Muscle of back (tissue), 11 donors: Measurements from ENCODE around the gene GALNT9. TPM values are rescaled to one million over a fixed set of nuclear protein-coding genes. Genes with fewer than 3 reads are reported as not detected.
"Not testable (repeated sequence)": the region's sequence is repeated elsewhere in the genome, so short reads cannot be mapped to it uniquely, and the experiment has no call there.

Experiments used
- DNase-seq, 3 donors: peaks; one replicate each; pipeline versions ENCODE4 v3.0.0 to v3.0.0-alpha.2; 2013
- polyA plus RNA-seq, 10 donors: library from polyadenylated mRNA; unstranded; fragments of 120-200 nt; gene quantifications; one replicate each; pipeline ENCODE4 v1.2.1, GENCODE V29; 2013; ENCODE audit not compliant: insufficient read length in 10 of 10

GALNT9 gene
- polyA plus RNA-seq, 10 donors = 0.84 to 2.9 (median 1.6) TPM

- DNase-seq = no peak
Measured at GRCh38 chr12:132314516-132315233, 14.7 kb downstream of the GALNT9 start.

DNA sequence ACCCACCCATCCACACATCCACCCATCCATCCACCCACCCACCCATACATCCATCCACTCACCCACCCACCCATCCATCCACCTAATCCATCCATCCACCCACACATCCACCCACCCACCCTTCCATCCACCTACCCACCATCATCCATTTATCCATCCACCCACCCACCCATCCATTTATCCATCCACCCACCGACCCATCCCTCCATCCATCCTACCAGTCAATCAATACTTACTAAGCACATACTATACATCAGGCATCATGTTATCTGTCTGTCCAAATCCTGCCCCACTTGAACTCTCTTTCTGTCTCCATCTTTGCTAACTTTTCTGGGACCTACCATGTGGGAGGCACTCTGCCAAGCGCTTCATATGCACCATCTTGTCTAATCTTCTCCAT is 15.4 kb downstream of the GALNT9 start:
- no peak for DNase-seq

DNA sequence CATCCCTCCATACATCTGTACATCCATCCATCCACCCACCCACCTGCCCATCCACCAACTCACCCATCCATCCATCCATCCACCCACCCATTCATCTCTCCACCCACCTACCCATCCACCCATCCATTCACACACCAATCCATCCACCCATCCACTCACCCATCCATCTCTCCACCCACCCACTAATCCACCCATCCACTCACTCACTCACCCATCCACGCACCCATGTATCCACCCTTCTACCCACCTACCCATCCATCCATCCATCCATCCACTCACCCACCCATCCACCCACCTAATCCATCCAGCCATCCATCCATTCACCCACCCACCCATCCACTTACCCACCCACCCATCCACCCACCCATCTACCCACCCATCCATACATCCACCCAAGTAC is 16.2 kb downstream of the GALNT9 start:
- DNase-seq = no peak

DNA sequence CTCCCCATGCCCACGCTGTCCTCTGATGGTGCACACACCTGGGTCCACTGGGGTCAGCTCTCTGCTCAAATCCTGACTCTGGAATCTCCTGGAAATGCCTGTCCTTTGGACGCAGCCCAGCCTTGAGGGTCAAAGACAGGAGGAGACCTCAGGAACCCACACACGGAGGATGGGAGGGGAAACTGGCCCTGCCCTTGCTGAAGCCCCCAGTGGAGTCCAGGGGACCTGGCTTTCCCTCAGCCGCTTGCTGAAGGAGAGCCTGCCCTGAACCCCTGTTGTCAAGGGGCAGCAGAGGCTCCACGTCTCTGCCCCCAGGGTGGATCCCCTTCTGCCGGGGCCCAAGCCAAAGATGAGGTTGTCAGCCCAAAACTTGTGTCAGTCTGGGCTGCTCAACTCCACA is 16.9 kb downstream of the GALNT9 start:
- DNase-seq = no peak

- DNase-seq = no peak
Measured at GRCh38 chr12:132311201-132311915, 18.0 kb downstream of the GALNT9 start.

GRCh38 chr12:132310181-132311040 is 19.0 kb downstream of the GALNT9 start:
- no peak for DNase-seq

DNA sequence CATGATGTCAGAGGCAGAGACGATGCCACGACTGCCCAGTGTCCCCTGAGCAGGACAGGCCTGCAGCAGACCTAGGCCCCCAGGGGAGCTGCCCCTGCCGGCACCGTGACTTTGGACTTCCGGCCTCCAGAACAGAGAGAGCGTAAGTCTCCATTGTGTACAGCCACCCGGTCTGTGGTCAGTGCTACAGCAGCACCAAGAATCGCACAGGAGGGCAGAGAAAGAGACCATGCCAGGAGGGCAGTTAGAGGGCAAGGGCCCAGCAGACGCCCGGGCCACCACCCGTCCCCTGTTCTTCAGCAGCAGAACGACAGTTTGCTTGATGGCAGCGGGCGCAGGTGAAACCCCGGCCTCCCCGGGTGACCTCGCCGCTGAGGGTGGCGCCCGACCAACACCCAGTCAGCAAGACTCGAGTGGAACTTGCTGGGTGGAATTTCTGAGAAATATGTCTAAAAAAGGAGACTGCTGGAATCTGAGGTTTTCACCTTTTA is 19.7 kb downstream of the GALNT9 start:
- DNase-seq = no peak

DNA sequence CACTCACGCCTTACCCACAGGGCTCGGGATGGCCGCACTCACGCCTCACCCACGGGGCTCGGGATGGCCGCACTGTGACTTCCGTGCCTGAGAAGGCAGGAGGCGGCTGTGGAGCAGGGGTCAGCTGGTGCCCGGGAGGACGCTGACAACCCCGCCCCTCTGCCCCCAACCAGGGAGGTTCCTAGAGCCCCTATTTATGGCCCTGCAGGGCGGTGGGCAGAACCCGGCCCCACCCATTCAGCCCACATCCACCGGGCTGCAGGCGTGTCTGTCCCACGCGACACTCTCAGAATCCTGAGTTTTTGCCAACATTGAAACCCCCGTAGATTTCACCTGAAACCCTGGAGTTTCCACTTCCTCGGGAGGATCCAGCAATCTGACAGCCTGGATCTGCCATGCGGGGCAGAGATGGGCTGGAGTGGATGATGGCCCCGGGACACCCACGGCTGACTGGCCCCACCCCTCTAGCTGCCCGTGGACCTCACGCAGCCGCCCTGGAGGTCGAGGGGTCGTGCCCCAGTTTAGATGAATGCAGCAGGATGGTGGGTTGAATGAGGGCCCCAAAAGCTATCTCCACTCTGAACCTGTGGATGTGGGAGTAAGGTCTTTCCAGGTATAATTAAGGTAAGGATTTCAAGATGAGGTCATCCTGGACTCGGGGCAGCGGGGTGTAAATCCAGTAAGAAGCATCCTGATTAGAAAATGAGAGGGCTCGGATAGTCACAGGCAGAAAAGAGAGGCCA is 20.4 kb downstream of the GALNT9 start:
- DNase-seq = no peak

DNA sequence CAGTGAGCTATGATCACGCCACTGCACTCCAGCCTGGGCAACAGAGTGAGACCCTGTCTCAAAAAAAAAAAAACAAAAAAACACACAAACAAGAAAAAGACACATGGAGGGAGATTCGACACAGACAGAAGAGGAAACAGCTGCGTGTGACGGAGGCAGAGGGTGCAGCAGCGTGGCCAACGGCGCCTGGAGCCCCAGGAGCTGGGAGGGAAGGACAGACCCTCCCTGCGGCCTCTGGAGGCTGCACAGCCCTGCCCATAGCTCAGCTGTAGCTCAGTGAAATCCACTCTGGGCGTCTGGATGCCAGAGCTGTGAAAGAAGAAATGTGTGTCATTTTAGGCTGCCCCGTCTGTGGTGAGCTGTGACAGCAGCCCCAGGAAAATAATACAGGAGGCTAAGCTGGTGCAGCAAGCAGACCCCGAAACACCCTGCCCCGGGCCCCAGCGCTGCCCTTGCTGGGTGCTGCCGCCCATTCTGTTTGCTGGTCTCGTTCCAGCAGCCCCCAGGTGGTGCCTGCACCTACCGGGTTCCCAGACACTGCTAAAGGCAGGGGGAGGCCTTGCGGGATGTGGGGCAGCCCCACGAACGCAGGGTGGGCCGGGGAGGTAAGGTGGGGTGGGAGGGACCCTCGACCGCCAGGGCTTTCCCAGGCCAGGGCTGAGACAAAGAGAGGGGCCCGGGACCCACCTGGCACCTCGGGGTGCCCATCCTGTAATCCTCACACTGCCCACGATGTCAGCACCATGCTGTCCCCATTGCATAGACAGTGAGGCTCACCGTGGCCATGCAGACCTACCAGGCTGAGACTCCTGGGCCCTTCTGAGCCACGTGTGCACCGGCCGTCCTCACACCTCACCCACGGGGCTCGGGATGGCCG is 21.2 kb downstream of the GALNT9 start:
- peak in 1 of 3 donors; percentile 23 for DNase-seq

- no peak for DNase-seq
Measured at GRCh38 chr12:132306885-132307191, 22.6 kb downstream of the GALNT9 start.

DNA sequence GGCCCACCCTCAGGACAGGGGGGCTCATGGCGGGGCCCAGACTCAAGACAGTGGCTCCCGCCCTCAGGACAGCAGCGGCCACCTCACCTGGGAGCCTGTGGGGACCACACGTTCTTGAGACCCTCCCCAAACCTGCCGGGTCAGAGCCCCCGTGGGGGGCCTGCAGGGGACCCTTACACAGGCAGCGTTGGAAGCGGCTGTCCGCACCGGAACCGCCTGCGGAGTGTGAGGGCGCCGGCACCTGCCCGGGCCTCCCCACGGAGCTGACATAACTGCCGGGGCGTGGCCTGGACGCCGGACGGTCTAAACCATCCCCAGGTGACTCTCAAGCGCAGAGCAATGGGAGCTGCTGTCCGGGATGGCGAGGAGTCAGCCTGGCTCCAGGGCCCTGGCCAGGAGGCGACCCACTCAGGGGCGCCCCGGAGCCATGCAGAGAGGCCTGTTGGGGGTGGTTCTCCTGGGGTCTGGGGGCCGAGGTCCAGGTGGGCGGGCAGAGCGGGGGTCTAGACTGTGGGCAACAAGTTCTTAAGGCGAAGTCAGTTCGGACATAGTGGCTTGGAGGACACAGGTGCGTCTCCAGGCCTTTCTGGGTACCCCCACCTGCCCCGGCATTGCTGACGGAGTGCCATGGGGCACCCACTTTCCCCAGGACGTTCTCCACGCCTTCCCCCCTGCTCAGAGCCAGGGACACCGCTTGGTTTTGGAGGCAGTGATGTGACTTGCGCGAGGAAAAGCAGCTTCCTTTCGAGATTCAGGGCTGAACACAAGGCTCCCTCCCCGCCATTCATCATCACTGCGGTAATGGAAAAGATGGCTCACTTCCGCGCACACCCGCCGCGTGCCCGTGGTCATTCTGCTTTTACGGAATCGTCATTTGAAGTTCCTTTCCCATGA is 23.2 kb downstream of the GALNT9 start:
- no peak for DNase-seq

DNA sequence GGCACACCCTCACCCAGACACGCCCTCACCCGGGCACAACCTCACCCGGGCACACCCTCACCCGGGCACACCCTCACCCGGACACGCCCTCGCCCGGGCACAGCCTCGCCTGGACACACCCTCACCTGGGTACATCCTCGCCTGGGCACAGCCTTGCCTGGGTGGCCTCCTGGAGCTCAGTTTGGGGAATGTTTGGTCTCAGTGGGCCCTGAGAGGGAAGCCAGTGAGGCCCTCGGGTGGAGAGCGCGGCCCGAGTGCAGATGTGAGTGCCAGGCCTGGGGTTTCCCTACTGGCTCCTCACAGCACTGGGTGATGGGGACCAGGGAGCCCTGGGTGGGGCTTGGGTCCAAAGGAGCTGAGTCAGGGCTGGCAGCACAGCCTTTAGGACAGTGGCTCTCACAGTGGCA is 23.8 kb downstream of the GALNT9 start:
- DNase-seq = no peak

- DNase-seq = not testable (repeated sequence)
Measured at GRCh38 chr12:132304866-132305265, 24.5 kb downstream of the GALNT9 start.

DNA sequence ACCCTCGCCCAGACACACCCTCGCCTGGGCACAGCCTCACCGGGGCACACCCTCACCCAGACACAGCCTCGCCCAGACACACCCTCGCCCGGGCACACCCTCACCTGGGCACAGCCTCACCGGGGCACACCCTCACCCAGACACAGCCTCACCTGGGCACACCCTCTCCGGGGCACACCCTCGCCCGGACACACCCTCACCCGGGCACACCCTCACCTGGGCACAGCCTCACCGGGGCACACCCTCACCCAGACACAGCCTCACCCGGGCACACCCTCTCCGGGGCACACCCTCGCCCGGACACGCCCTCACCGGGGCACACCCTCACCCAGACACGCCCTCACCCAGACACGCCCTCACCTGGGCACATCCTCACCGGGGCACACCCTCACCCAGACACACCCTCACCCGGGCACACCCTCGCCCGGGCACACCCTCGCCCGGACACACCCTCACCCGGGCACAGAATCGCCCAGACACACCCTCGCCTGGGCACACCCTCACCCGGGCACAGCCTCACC is 25.5 kb downstream of the GALNT9 start:
- not testable (repeated sequence) for DNase-seq

- no peak for DNase-seq
Measured at GRCh38 chr12:132302466-132303358, 26.7 kb downstream of the GALNT9 start.

DNA sequence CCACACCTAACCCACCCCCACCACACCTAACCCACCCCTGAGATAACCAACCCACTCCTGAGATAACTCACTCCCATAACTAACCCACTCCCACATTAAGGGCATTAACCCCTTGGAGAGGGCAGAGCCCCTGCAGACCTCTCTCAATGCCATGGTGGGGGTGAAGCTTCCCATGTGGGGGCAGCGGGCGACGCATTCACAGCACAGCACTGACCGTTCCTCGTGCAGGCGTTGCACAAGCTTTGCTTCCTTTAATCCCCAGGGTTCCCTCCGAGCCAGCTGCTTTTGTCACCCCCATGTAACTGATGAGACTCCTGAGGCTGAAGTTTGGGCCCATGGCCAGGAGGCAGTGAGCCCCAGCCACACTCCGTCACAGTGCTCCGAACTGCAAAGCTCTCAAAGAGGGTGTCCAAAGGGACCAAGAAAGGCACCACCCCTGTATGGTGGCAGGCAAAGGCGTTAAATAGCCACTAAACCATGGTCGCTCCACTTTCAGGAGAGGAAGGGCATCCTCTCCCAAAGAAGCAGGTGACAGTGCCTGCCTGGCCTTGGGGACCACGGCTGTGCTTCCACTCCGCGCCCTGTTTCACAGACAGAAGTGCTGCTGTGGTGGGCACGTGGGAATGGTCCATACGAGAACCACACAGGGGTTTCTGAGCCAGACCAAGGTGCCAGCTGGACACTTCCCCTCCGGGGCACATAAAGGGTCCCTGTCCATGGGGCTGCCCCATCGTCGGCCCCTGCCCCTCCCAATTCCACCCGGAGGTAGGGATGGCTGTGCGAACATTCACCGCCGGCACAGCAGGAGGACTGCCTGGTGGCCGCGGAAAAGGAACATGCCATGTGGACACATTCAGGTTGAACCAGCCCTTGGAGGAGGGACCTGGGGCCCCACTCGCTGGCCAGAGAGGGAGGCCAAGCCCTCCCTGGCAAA is 28.3 kb downstream of the GALNT9 start:
- DNase-seq = no peak

DNA sequence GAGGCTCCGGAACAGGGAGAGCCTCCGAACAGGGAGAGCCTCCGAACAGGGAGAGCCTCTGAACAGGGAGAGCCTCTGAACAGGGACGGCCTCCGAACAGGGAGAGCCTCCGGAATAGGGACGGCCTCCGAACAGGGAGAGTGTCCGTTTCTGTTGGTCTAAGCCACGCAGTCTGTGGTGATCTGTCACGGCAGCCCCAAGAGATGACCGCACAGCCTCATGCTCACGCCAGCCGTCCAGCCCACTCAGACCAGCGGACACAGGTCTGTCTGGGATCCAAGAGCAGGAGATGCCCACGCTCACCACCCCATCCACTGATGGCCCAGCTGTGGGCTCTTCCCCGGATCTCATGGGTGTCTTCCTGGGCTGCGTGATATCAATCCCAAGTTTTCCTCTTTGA is 33.3 kb downstream of the GALNT9 start:
- no peak for DNase-seq
